ENCODE data around the gene RPTOR.

RPTOR gene

GRCh38 chr17:80953471-80954315 is 409.1 kb downstream of the RPTOR start:
- no peak for DNase-seq

GRCh38 chr17:80955078-80955477 is 410.4 kb downstream of the RPTOR start:
- DNase-seq: no peak

GRCh38 chr17:80955671-80956280 is 411.1 kb downstream of the RPTOR start:
- no peak for DNase-seq

- DNase-seq: no peak
Measured at GRCh38 chr17:80956321-80957190, 411.9 kb downstream of the RPTOR start.

GRCh38 chr17:80957461-80957941 is 412.9 kb downstream of the RPTOR start:
- DNase-seq: no peak

GRCh38 chr17:80959330-80960036 is 414.8 kb downstream of the RPTOR start:
- no peak for DNase-seq

GRCh38 chr17:80960037-80960796 is 415.6 kb downstream of the RPTOR start:
- no peak for DNase-seq

GRCh38 chr17:80960797-80961452 is 416.3 kb downstream of the RPTOR start:
- no peak for DNase-seq

GRCh38 chr17:80961541-80962330 is 417.1 kb downstream of the RPTOR start:
- DNase-seq: no peak

- no peak for DNase-seq
Measured at GRCh38 chr17:80962356-80963329, 418.0 kb downstream of the RPTOR start.

- DNase-seq: no peak
Measured at GRCh38 chr17:80963812-80964543, 419.3 kb downstream of the RPTOR start.

GRCh38 chr17:80964544-80964856 is 419.9 kb downstream of the RPTOR start:
- DNase-seq: no peak

GRCh38 chr17:80964859-80965580 is 420.4 kb downstream of the RPTOR start:
- DNase-seq: no peak

GRCh38 chr17:80965606-80966005 is 421.0 kb downstream of the RPTOR start:
- no peak for DNase-seq

- no peak for DNase-seq
Measured at GRCh38 chr17:80967404-80967872, 422.8 kb downstream of the RPTOR start.

- no peak for DNase-seq
Measured at GRCh38 chr17:80968602-80969029, 424.0 kb downstream of the RPTOR start.

GRCh38 chr17:80969030-80969673 is 424.5 kb downstream of the RPTOR start:
- no peak for DNase-seq

Data from CD4-positive, alpha-beta T cell treated with Interferon alpha-2 for 1 hour (primary cell).